Endothelial cell of hepatic sinusoid (primary cell): ENCODE measurements around the gene C4orf46.
"Not testable (repeated sequence)": the region's sequence is repeated elsewhere in the genome, so short reads cannot be mapped to it uniquely, and the experiment has no call there.

Source experiments
- in situ Hi-C: cut with HindIII; loops from 2 replicates; pipeline ENCODE4 v1.10.0; 2017; ENCODE audit warnings: low sequenced_read_pairs

Gene C4orf46

DNA sequence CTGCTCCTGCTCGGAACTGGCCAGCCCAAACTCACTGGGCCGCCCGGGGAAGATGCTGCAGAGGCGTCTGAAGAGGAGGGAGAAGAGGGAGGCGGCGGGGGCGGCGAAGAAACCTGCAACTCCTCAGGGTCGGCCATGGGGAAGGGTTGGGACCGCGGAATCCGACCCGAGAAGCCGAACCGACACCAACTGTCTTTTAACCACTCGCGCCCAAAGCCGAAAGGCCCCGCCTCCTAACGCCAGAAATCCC lies at the start of gene C4orf46:
Gene C4orf46, minus strand, starts transcription at position 223 of the 250 bp plus-strand sequence. Its CDS starts 86 bp downstream, at position 137.
- in situ Hi-C loops: no loop called here

GRCh38 chr4:158715802-158716201 lies 44.1 kb upstream of the C4orf46 start:
- in situ Hi-C loops: loop anchor here (25.0 kb wide), 1 partner anchor 471 kb away; no protein-coding TSS in a partner anchor

DNA sequence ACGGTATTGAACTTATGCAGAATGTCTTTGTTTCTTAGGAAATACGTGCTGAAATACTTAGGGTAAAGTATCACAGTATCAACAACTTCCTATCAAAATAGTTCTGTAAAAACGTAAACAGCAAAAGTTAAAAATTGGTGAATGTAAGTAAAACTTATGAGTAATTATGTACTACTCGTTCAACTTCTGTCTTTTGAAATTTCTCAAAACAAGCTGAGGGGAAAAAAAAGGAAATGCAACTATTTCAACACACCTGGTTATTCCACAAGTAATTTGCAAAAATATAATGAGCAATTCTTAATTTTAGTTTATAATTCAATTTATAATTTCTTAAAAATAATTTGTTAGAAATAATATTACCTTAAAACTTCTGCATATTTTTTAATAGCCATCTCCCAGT lies 43.2 kb upstream of the C4orf46 start:
- in situ Hi-C loops: loop anchor here (25.0 kb wide), 1 partner anchor 472 kb away; no protein-coding TSS in a partner anchor

GRCh38 chr4:158712622-158713021 lies 40.9 kb upstream of the C4orf46 start:
- in situ Hi-C loops: loop anchor here (25.0 kb wide), 1 partner anchor 475 kb away; no protein-coding TSS in a partner anchor

DNA sequence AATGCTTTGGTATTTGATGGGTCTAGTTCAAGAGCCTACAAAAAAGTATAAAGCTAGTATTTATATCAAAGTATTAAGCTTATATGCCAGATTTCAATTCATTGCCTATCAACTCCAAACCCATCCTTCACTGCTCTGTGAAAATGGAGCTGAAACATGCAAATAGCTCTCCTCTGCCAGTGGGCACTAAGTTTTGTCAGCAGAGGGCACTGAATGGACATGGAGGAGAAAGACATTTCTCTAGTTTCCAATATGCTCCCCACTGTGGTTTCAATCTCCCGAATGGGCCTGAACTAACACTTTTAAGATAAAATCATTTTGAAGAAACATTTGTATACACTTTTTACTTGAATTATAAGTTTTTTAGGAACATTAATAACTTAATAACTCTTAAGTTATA lies 39.1 kb upstream of the C4orf46 start:
- in situ Hi-C loops: loop anchor here (25.0 kb wide), 1 partner anchor 476 kb away; no protein-coding TSS in a partner anchor

DNA sequence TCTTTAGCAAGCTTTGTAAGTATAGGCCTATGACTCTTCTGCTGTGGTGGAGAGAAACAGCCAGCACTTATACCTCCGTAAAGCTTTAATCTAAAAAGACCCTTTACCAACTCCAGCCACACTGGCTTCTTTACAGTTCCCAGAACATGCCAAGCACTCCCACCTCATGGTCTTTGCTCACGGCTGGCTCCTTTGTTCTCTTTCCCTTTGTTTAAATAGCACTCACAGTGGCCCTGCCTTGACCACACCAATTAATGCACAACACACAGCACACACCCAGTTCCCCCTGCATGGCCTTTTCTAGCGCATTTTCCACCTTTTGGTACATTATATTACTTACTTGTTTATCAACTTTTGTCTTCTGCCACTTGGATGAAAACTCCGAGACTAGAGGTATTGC lies 32.6 kb upstream of the C4orf46 start:
- in situ Hi-C loops: loop anchor here (25.0 kb wide), 1 partner anchor 483 kb away; no protein-coding TSS in a partner anchor

DNA sequence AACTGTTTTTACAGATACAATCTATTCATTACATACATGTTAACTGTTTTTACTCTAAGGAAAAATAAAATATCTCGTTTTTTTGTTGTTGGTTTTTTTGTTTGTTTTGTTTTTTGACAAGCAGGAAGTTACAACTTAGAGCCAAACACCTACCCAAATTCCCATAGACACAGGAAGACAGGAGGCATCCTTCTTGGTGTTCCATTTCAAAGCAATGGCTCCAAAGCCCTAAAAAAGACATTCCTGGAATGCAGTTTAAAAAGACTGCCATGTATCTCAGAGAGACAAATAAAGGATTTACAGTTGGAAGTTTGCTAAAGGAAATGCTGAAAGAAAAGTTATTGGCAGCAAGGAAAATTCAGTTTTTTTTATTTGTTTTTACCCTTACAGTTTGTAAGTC lies 17.1 kb upstream of the C4orf46 start:
- in situ Hi-C loops: no loop called here

DNA sequence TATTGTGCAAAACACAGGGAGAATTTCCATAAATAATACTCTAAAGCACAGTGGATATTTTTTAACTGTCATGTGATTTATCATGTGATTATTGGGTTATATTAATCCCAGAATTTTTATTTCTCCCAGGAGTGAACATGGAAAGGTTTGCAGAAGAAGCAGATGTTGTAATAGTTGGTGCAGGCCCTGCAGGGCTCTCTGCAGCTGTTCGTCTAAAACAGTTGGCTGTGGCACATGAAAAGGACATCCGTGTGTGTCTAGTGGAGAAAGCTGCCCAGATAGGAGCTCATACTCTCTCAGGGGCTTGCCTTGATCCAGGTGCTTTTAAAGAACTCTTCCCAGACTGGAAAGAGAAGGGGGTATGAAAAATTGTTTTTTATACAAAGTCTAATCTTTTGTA lies 10.4 kb upstream of the C4orf46 start:
- in situ Hi-C loops: no loop called here

GRCh38 chr4:158681629-158682028 lies 9.9 kb upstream of the C4orf46 start:
- in situ Hi-C loops: no loop called here

DNA sequence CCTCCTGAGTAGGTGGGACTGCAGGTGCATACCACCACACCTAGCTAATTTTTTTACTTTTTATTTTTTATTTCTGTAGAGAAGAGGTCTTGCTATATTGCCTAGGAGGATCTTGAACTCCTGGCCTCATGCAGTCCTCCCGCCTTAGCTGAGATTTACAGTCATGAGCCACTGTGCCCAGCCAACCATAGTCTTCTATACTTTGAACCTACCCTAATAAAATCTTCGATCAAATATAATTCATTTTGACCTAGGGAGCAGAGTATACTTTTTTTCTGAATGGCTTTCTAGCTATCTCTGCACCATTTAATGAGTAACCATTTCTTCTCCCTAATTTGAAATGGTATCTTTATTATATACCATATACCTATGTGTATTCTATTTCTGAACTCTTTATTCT lies 7.1 kb upstream of the C4orf46 start:
- in situ Hi-C loops: no loop called here

DNA sequence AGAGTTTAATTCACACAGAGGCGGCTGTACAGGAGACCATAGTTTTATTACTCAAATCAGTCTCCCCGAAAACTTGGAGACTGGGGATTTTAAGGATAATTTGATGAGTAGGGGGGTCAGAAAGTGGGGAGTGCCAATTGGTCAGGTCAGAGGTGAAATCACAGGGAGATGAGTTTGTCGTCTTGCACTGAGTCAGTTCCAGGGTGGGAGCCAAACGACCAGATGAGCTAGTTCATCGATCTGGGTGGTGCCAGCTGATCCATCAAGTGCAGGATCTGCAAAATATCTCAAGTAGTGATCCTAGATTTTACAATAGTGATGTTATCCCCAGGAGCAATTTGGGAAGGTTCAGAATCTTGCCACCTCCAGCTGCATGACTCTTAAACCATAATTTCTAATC lies 4.4 kb upstream of the C4orf46 start:
- in situ Hi-C loops: no loop called here

GRCh38 chr4:158673633-158674032 lies 1.9 kb upstream of the C4orf46 start:
- in situ Hi-C loops: no loop called here

DNA sequence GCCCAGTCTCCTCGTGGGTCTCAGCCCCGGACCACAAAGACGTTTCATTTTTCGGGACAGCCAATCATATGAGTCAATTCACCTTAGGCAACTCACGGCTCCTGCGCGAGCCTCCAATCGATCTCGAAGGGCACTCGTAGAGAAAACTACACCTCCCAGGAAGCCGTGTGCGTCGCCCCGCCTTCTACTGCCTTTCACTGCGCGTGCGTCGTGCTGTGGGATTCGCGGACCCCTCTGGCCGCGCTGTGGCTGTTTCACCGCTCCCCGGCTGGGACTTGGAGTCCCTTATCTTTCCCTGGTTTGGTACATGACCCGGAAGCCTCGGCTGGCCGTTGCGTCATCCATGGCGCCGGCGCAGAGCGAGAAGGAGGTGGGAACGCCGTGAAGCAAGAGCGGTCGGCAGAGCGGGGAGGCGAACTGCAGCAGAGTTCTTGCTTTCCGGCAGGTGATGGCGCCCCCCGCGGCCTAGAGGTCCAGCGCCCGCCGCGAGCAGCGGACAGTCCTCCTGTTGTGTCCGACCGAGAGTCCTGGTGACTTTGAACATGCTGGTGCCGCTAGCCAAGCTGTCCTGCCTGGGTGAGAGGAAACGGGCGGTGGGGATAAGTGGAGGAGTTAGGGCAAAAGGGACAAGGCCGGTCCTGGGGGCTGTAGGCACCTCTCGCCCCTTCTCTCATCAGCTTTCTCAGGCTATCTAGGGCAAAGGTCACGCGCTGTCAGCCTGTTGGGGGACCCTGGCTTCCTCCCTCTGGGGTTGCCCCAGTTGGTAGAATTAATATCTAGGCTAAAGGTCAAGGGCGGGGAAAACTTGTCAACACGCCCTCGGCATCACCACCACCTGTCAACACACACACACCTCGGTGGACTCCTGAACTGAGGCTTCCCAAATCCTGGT lies 474 bp upstream of the C4orf46 start, which contains the start of gene ETFDH:
Gene ETFDH, plus strand, starts transcription at position 382 of the 892 bp plus-strand sequence. Its CDS starts 161 bp downstream, at position 543.
- in situ Hi-C loops: no loop called here

DNA sequence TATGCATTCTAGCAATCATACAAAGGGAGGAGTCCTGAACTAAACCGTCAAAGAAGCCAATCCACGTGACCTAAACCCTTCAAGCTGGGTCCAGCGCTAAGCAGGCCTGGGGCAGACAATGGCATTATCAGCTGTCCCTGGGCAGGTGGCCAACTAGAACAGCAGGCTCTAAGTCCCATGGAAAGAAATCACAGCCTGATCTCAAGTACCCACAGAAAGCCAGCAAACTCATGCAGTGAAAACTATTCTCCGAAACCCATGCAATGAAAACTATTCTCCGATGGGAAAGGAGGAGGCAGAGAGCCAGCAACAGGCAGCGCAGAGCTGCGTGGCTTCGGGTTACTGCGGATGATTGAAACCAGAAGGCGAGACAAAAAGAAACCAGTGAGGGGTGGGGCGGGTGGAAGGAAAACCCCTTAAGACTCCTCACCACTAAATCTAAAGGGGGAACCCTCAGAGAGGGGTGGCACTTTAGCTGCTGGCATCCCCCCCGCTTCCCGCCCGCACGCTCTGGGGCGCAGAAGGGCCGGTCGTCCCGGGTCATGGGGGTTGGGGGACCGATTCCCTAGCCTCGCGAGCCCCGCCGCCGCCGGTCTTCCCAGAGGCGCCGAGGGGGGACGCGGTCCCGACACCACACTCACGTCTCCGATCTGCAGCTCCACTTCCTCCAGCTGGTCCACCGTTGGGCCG lies 567 bp downstream of the C4orf46 start:
- in situ Hi-C loops: no loop called here

GRCh38 chr4:158669310-158669709 lies 2.4 kb downstream of the C4orf46 start:
- in situ Hi-C loops: no loop called here

GRCh38 chr4:158667651-158668198 lies 4.0 kb downstream of the C4orf46 start:
- in situ Hi-C loops: no loop called here

- in situ Hi-C loops: no loop called here
Observed at GRCh38 chr4:158666892-158667291, 4.8 kb downstream of the C4orf46 start.

DNA sequence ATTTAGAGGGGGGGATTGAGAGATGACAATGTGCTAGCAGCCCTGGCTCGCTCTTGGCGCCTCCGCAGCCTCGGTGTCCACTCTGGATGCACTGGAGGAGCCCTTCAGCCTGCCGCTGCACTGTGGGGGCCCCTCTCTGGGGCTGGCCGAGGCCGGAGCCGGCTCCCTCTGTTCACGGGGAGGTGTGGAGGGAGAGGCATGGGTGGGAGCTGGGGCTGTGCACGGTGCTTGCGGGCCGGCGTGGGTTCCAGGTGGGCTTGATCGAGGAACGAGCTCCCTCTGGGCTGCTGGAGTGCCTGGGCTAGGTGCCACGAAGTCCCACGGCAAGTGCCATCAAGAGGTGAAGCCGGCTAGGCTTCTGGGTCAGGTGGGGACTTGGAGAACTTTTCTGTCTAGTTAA lies 6.9 kb downstream of the C4orf46 start:
- in situ Hi-C loops: no loop called here

DNA sequence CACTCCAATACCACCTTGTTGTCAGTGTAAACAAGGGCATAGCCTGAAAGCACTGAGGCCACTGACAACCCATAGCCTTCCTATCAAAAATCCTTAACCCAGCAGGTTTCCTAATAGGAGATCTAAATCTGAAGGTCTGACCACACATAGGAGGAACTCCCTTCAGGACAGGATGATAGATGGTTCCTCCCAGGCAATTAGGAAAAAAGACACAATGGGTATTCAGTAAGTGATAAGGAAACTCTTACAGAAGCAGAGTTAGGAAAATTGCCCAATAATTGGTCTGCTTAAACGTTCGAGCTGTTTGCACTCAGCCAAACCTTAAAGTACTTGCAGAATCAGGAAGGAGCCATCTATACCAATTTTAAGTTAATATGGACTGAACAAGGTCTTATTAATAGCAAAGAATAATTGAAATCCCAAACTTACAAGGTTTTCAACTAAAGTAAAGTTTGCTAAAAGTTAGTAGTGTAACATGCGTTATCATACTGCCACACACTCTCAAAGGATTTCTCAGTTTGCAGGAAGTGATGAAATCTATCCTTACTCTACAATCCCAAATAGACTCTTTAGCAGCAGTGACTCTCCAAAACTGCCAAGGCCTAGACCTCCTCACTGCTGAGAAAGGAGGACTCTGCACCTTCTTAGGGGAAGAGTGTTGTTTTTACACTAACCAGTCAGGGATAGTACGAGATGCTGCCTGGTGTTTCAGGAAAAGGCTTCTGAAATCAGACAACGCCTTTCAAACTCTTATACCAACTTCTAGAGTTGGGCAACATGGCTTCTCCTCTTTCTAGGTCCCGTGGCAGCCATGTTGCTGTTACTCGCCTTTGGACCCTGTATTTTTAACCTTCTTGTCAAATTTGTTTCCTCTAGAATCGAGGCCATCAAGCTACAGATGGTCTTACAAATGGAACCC lies 7.7 kb downstream of the C4orf46 start:
- in situ Hi-C loops: not testable (repeated sequence)

- in situ Hi-C loops: not testable (repeated sequence)
Observed at GRCh38 chr4:158663255-158663654, 8.4 kb downstream of the C4orf46 start.

- in situ Hi-C loops: no loop called here
Observed at GRCh38 chr4:158657291-158657690, 14.4 kb downstream of the C4orf46 start.
